K562 (cell line): Measurements from ENCODE around the gene CSRNP2. TPM values are rescaled to one million over a fixed set of nuclear protein-coding genes. Genes with fewer than 3 reads are reported as not detected.

Source experiments
- ATAC-seq: fragments of 200-7000 bp; cut with Tn5 transposase; 3 replicates; pipeline ENCODE4 v1.9.1; 2020; ENCODE audit warnings: moderate library complexity
- BruUV-seq: library from RNA; stranded (reverse); fragments of 400-500 nt; replicated peaks from 2 replicates; lab custom pipeline; 2021; lab: Mats Ljungman, UMichigan
- CTCF ChIA-PET: fragments of 300-600 bp; formaldehyde crosslinking; extraction: SDS; loops from one replicate; lab custom pipeline; 2021; ENCODE audit warnings: low intra/inter-chr PET ratio; lab: Yijun Ruan, JAX
- POLR2A ChIA-PET: fragments of 300-600, 350-650 bp; sonication (Branson Sonifier 250); formaldehyde crosslinking; extraction: SDS; loops from one replicate; lab custom pipeline; 2021; ENCODE audit warnings: antibody characterized with exemption, inconsistent platforms; lab: Yijun Ruan, JAX
- DNase-seq, 4 experiments: peaks; one replicate each; pipeline versions ENCODE4 v3.0.0 to v3.0.0-alpha.2; 2011 to 2018; ENCODE audit warnings: low spot score in 3 of 4, mixed read lengths in 3 of 4; ENCODE audit errors: extremely low read depth in 1 of 4
- FAIRE-seq: peaks from 2 replicates; lab custom pipeline; 2011; peaks lifted over from hg19 to GRCh38; lab: Jason Lieb, UNC
- H2AFZ ChIP-seq: 2 replicates; pipeline ENCODE4 v1.6.0; 2011; ENCODE audit warnings: low read depth, low read length, control low read depth, inconsistent platforms
- H3K27ac ChIP-seq: fragments of 200-600 bp; 3 replicates; pipeline ENCODE4 v1.8.0; 2011; ENCODE audit warnings: low read depth, mild to moderate bottlenecking, control low read depth, inconsistent platforms, low read length, moderate library complexity, mixed read lengths; ENCODE audit errors: extremely low read depth
- H3K27me3 ChIP-seq, 2 experiments: fragments of 300-600 bp in 1 of 2; 2 replicates in 1 of 2; 3 replicates in 1 of 2; pipeline versions ENCODE4 v1.6.0 to v1.8.0; 2011; ENCODE audit warnings: inconsistent platforms in 2 of 2, low read length in 2 of 2, mild to moderate bottlenecking in 1 of 2, mixed read lengths in 1 of 2, moderate library complexity in 1 of 2; ENCODE audit not compliant: control insufficient read depth in 2 of 2, insufficient read depth in 2 of 2
- H3K36me3 ChIP-seq: fragments of 300-600 bp; 3 replicates; pipeline ENCODE4 v1.8.0; 2011; ENCODE audit warnings: mild to moderate bottlenecking, low read length, inconsistent platforms; ENCODE audit not compliant: control insufficient read depth, insufficient read depth
- H3K4me1 ChIP-seq, 2 experiments: fragments of 200-600 bp in 1 of 2; replicated peaks in 1 of 2; 2 replicates in 1 of 2; 3 replicates in 1 of 2; pipeline versions ENCODE4 v1.5.1 to v1.8.0; 2011; ENCODE audit warnings: inconsistent platforms in 2 of 2, low read length in 2 of 2, mild to moderate bottlenecking in 1 of 2, mixed read lengths in 1 of 2, moderate library complexity in 1 of 2; ENCODE audit not compliant: control insufficient read depth in 2 of 2, insufficient read depth in 2 of 2
- H3K4me2 ChIP-seq: 2 replicates; pipeline ENCODE4 v1.6.1; 2011; ENCODE audit warnings: low read length, control low read depth, inconsistent platforms, mixed read lengths; ENCODE audit not compliant: insufficient read depth
- H3K4me3 ChIP-seq: fragments of 200-600 bp; sonication (generic), shearing (Covaris generic); 2 replicates; pipeline ENCODE4 v1.5.1; 2016; ENCODE audit warnings: control low read depth, inconsistent platforms
- H3K79me2 ChIP-seq: fragments of 200-600 bp; 3 replicates; pipeline ENCODE4 v1.8.0; 2011; ENCODE audit warnings: low read length, inconsistent platforms; ENCODE audit not compliant: control insufficient read depth, insufficient read depth
- H3K9ac ChIP-seq, 2 experiments: 2 replicates each; pipeline versions ENCODE4 v1.6.0 to v1.6.1; 2011; ENCODE audit warnings: low read depth in 2 of 2, low read length in 2 of 2, control low read depth in 1 of 2, inconsistent platforms in 1 of 2, mild to moderate bottlenecking in 1 of 2, mixed read lengths in 1 of 2; ENCODE audit not compliant: insufficient read depth in 1 of 2
- H3K9me1 ChIP-seq: one replicate; pipeline ENCODE4 v1.6.0; 2011; ENCODE audit warnings: inconsistent platforms, mild to moderate bottlenecking, low read length, moderate library complexity; ENCODE audit not compliant: control insufficient read depth, insufficient read depth
- H3K9me3 ChIP-seq: replicated peaks from 2 replicates; pipeline ENCODE4 v1.5.1; 2011; ENCODE audit warnings: low read depth, low read length, inconsistent platforms; ENCODE audit not compliant: control insufficient read depth, insufficient read depth
- H4K20me1 ChIP-seq: replicated peaks from 2 replicates; pipeline ENCODE4 v1.6.1; 2011; ENCODE audit warnings: low read length, inconsistent platforms, mixed read lengths; ENCODE audit not compliant: control insufficient read depth, insufficient read depth
- NFIC ChIP-seq: fragments of 450-650 bp; IDR thresholded peaks from 2 replicates; pipeline ENCODE4 v1.6.1; 2017; ENCODE audit warnings: mild to moderate bottlenecking, inconsistent platforms
- SNAPC5 ChIP-seq: fragments of 250-450 bp; sonication (Bioruptor Pico); IDR thresholded peaks from 2 replicates; pipeline ENCODE4 v1.8.0; 2021; ENCODE audit warnings: moderate library complexity, mild to moderate bottlenecking, inconsistent platforms
- ZBTB33 ChIP-seq: sonication (generic); formaldehyde crosslinking; IDR thresholded peaks from 2 replicates; pipeline ENCODE4 v1.8.1; 2023; ENCODE audit warnings: mild to moderate bottlenecking, missing genetic modification reagents
- WGBS: fragments of 100-300 bp; shearing (Covaris generic); methylation state at CpG from one replicate; pipeline ENCODE4 v1.1.6; 2016; ENCODE audit warnings: low coverage, mixed read lengths; ENCODE audit not compliant: insufficient coverage; ENCODE audit errors: missing lambda C conversion rate; 5-methylcytosine and 5-hydroxymethylcytosine counted together
- in situ Hi-C: fragments of 300-500 bp; cut with MboI; formaldehyde crosslinking; loops from 4 replicates; pipeline ENCODE4 v1.15.0; 2018; ENCODE audit warnings: inconsistent platforms, mixed read lengths
- intact Hi-C: fragments of 100-400 bp; cut with micrococcal nuclease; formaldehyde crosslinking; loops from 2 replicates; pipeline ENCODE4 v1.14.2; 2022
- polyA plus RNA-seq, 8 experiments: library from polyadenylated mRNA; depleted of rRNA in 4 of 8; stranded (reverse) in 5 of 8; unstranded in 3 of 8; fragments of >200 nt; fragmentation: Nextera tagmentation in 2 of 8; fragmentation: Illumina TruSeq in 1 of 8; extraction: Ambion mirVana in 2 of 8; extraction: Trizol in 1 of 8; gene quantifications; 2 replicates each; pipeline versions ENCODE4 v1.2.1 to v1.2.3, GENCODE V29; 2011 to 2014; ENCODE audit warnings: inconsistent platforms in 1 of 8, missing spikeins in 1 of 8
- total RNA-seq, 7 experiments: library from RNA; depleted of rRNA in 6 of 7; stranded (reverse); fragments of >200 nt in 6 of 7; fragmentation: Illumina TruSeq in 2 of 7; extraction: Trizol in 2 of 7; gene quantifications; 2 replicates each; pipeline versions ENCODE4 v1.2.1 to v1.2.3, GENCODE V29; 2011 to 2021; ENCODE audit warnings: low replicate concordance in 1 of 7

The CSRNP2 gene
- total and polyA plus RNA-seq, 9 of the 15 experiments (the other 6 are each of a cell fraction or from before 2014, with no cell fraction given), result 1.6 to 13.9 (median 5.9) TPM

- Histone ChIP-seq H3K9me3 (no peaks in the 10 kb centered on the region), H3K4me1 (peaks cover 7 to 14% of the 10 kb centered on the region in 2 experiments; a peak in 3 of 5 replicates), H3K9ac (peak overlapping the region in 1 of 2 experiments; percentile 65; a peak in 2 of 4 replicates), H4K20me1 (no peaks in the 10 kb centered on the region; the same call in 1 of the 2 replicates), H3K27ac (no peak overlapping the region), H3K36me3 (peaks cover 57% of the 10 kb centered on the region), H3K4me3 (no peak overlapping the region), H3K4me2 (no peak overlapping the region), H3K27me3 (no peaks in the 10 kb centered on the region), H3K79me2 (no peaks in the 10 kb centered on the region), H3K9me1 (no peaks in the 10 kb centered on the region), H2AFZ (no peak overlapping the region)
- in situ Hi-C loops, result no loop called here
- DNase-seq (peak in 1 of 4 experiments; percentile 59), FAIRE-seq (peak; percentile 62), ATAC-seq (peak; percentile 41; the same call in 2 of the 3 replicates)
- POLR2A ChIA-PET, result interaction anchor here (0.6 to 4.1 kb wide), 3 partner anchors 15 to 282 kb away, joined by 3 to 25 read pairs (median 3); partner anchors contain the start of genes CSRNP2 and LETMD1
- TF ChIP-seq ZBTB33 (CRISPR knock-in tag) (0 out of 2 replicates have a peak, but pooled peaks have one; percentile 12), SNAPC5 (no peak), NFIC (peak; percentile 83)
- CTCF ChIA-PET, result no interaction called here
- intact Hi-C loops, result no loop called here
- BruUV-seq, result no TSS peak
- WGBS, result 41% methylated on average over 7 of the region's 7 CpGs
Observed at GRCh38 chr12:51067771-51068170, 15.6 kb downstream of the CSRNP2 start.
